Common myeloid progenitor, CD34-positive (primary cell): ENCODE data around the gene MED7.

Experiments used
- CTCF ChIA-PET: fragments of 350-600 bp; sonication (Branson Sonifier 250); formaldehyde crosslinking; loops from one replicate; lab custom pipeline; 2021; ENCODE audit warnings: antibody characterized with exemption; lab: Charles Lee
- POLR2A ChIA-PET: fragments of 350-600 bp; sonication (Branson Sonifier 250); formaldehyde crosslinking; loops from one replicate; lab custom pipeline; 2021; ENCODE audit warnings: antibody characterized with exemption; lab: Charles Lee
- DNase-seq, 3 donors: peaks; one replicate each; pipeline versions ENCODE4 v3.0.0 to v3.0.0-alpha.2; 2013
- H3K27ac ChIP-seq, 2 experiments: 1 replicate in 1 of 2; 2 replicates in 1 of 2; pipeline ENCODE4 v1.7.0; 2013; ENCODE audit warnings: inconsistent platforms in 2 of 2, low read length in 2 of 2, mild to moderate bottlenecking in 2 of 2, low read depth in 1 of 2, moderate library complexity in 1 of 2; ENCODE audit not compliant: severe bottlenecking in 2 of 2, insufficient read depth in 1 of 2, poor library complexity in 1 of 2
- H3K27me3 ChIP-seq, 5 experiments: replicated peaks in 2 of 5; 1 replicate in 3 of 5; 2 replicates in 2 of 5; pipeline versions ENCODE4 v1.6.1 to v1.7.0; 2013; ENCODE audit warnings: low read length in 4 of 5, mild to moderate bottlenecking in 2 of 5, moderate library complexity in 2 of 5, inconsistent platforms in 1 of 5; ENCODE audit not compliant: insufficient read depth in 5 of 5, control insufficient read depth in 4 of 5
- H3K36me3 ChIP-seq, 4 experiments: 1 replicate in 2 of 4; 2 replicates in 2 of 4; pipeline versions ENCODE4 v1.6.1 to v1.7.0; 2013; ENCODE audit warnings: low read length in 3 of 4, control low read depth in 1 of 4, mild to moderate bottlenecking in 1 of 4; ENCODE audit not compliant: control insufficient read depth in 4 of 4, insufficient read depth in 4 of 4
- H3K4me1 ChIP-seq, 4 experiments: 1 replicate in 3 of 4; 2 replicates in 1 of 4; pipeline versions ENCODE4 v1.6.1 to v1.7.1; 2013; ENCODE audit warnings: low read length in 3 of 4, mild to moderate bottlenecking in 3 of 4, control low read depth in 1 of 4, inconsistent platforms in 1 of 4, moderate library complexity in 1 of 4; ENCODE audit not compliant: control insufficient read depth in 4 of 4, insufficient read depth in 4 of 4; ENCODE audit errors: control extremely low read depth in 1 of 4
- H3K4me3 ChIP-seq, 7 experiments: 1 replicate in 4 of 7; 2 replicates in 3 of 7; pipeline versions ENCODE4 v1.5.1 to v1.7.0; 2013; ENCODE audit warnings: mild to moderate bottlenecking in 7 of 7, low read length in 6 of 7, moderate library complexity in 6 of 7, inconsistent platforms in 2 of 7, low read depth in 2 of 7, control low read depth in 1 of 7; ENCODE audit not compliant: insufficient read depth in 4 of 7, control insufficient read depth in 1 of 7; ENCODE audit errors: extremely low read depth in 1 of 7
- H3K9me3 ChIP-seq, 5 experiments: 1 replicate in 4 of 5; 2 replicates in 1 of 5; pipeline versions ENCODE4 v1.6.1 to v1.7.1; 2013; ENCODE audit warnings: low read length in 4 of 5, mild to moderate bottlenecking in 2 of 5, inconsistent platforms in 1 of 5, low read depth in 1 of 5, moderate library complexity in 1 of 5; ENCODE audit not compliant: control insufficient read depth in 4 of 5, insufficient read depth in 2 of 5; ENCODE audit errors: control extremely low read depth in 1 of 5
- WGBS: methylation state at CpG from one replicate; pipeline ENCODE4 v1.1.5; 2013; ENCODE audit not compliant: insufficient coverage; 5-methylcytosine and 5-hydroxymethylcytosine counted together

Gene MED7

DNA sequence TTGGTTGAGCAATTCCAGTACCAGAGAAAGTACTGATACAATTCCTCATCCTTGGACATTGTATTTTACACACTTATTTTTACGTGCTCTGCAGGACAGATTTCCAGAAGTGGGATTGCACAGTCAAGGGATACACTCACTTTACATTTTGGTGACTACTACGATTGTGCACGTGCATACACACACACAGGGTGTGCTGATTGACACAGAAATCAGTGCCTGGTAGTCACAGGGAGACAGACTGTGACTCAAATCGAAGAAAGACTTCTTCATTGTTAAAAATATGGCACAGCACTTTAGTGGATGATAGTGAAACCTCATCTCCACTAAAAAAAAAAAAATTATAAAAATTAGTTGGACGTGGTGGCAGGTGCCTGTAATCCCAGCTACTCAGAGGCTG is 21.9 kb upstream of the MED7 start:
- CTCF ChIA-PET, result interaction anchor here (0.6 kb wide), 1 partner anchor 73 kb away, joined by 4 read pairs; no protein-coding TSS in a partner anchor
- no peaks in the 10 kb centered on the region for H3K4me1 ChIP-seq
- no peaks in the 10 kb centered on the region for H3K9me3 ChIP-seq
- H3K4me3 ChIP-seq, result no peak overlapping the region
- no peaks in the 10 kb centered on the region for H3K27me3 ChIP-seq
- H3K36me3 ChIP-seq, result no peaks in the 10 kb centered on the region
- no peak overlapping the region for H3K27ac ChIP-seq
- DNase-seq, result no peak
- POLR2A ChIA-PET, result no interaction called here
- WGBS, result 100% methylated on average over 3 of the region's 5 CpGs

DNA sequence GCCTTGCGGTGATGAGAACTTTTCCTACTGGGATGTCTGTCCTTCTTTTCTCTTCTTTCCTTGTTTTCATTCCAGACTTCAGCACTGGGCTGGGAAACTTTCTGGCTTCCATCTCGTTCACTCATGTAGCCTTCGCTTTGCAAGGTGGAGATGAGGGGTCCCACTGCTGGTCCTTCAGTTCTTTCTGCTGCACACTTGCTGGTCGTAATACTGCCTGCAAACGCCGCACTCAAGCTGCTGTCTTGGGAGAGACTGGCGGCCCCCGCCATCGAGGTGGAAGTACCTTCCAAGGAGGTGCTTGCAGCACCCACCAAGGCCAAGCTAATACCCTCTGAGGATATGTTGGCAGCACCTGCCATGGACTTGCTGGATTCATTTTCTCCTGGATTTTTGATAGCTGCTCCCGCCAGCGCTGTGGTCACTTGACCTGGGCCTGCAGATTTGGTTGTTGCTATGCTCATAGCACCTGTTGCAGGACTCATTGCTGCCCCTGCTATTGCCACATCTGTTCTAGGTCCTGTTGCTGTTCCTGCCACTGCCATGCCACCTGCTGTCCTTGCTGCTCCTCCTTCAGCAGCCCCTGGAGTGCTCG is 20.4 kb upstream of the MED7 start:
- no peaks in the 10 kb centered on the region for H3K27me3 ChIP-seq
- WGBS, result 97% methylated on average over 12 of the region's 12 CpGs
- H3K9me3 ChIP-seq, result no peaks in the 10 kb centered on the region
- CTCF ChIA-PET, result interaction anchor here (3.5 kb wide), 1 partner anchor 15 kb away, joined by 13 read pairs; no protein-coding TSS in a partner anchor
- H3K4me1 ChIP-seq, result no peaks in the 10 kb centered on the region
- no peak for DNase-seq
- POLR2A ChIA-PET, result no interaction called here
- no peak overlapping the region for H3K27ac ChIP-seq
- no peaks in the 10 kb centered on the region for H3K36me3 ChIP-seq
- H3K4me3 ChIP-seq, result no peak overlapping the region

DNA sequence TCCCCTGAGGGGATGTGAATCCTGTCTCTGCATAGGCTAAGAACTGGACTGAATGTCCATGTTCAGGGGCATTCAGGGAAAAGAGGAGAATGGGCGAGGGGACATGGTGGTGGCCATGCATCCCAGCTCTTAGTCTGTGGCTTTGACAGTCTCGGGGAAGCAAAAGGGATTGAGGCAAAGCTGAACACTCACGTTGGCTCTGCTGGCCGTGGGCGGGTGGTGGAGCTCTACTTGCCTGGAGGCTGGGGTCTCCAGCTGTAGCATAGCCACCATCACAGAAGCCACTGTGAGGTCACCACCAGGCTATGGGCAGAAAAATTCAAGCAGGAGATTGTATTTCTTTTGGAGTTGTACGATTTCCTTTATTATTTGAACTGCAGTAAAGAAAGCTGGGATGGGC is 19.3 kb upstream of the MED7 start:
- H3K4me3 ChIP-seq, result no peak overlapping the region
- no peak for DNase-seq
- H3K9me3 ChIP-seq, result no peaks in the 10 kb centered on the region
- no peaks in the 10 kb centered on the region for H3K27me3 ChIP-seq
- WGBS, result 93% methylated on average over 6 of the region's 6 CpGs
- no peak overlapping the region for H3K27ac ChIP-seq
- ChIA-PET POLR2A (no interaction called here), CTCF (interaction anchor here (3.5 kb wide), 1 partner anchor 14 kb away, joined by 13 read pairs; no protein-coding TSS in a partner anchor)
- no peaks in the 10 kb centered on the region for H3K4me1 ChIP-seq
- no peaks in the 10 kb centered on the region for H3K36me3 ChIP-seq

- no peaks in the 10 kb centered on the region for H3K27me3 ChIP-seq
- H3K4me1 ChIP-seq, result no peaks in the 10 kb centered on the region
- CTCF ChIA-PET, result no interaction called here
- WGBS, result 100% methylated on average over 4 of the region's 4 CpGs
- POLR2A ChIA-PET, result no interaction called here
- H3K9me3 ChIP-seq, result no peaks in the 10 kb centered on the region
- no peak overlapping the region for H3K27ac ChIP-seq
- no peak overlapping the region for H3K4me3 ChIP-seq
- no peaks in the 10 kb centered on the region for H3K36me3 ChIP-seq
- DNase-seq, result no peak
Observed at GRCh38 chr5:157160001-157160400, 17.3 kb upstream of the MED7 start.

- POLR2A ChIA-PET, result no interaction called here
- H3K4me1 ChIP-seq, result no peaks in the 10 kb centered on the region
- H3K27ac ChIP-seq, result no peak overlapping the region
- peak in 1 of 3 donors; percentile 28 for DNase-seq
- H3K27me3 ChIP-seq, result no peaks in the 10 kb centered on the region
- WGBS, result 91% methylated on average over 4 of the region's 6 CpGs
- no peak overlapping the region for H3K4me3 ChIP-seq
- CTCF ChIA-PET, result interaction anchor here (2.3 kb wide), 1 partner anchor 10 kb away, joined by 9 read pairs; no protein-coding TSS in a partner anchor
- no peaks in the 10 kb centered on the region for H3K36me3 ChIP-seq
- no peaks in the 10 kb centered on the region for H3K9me3 ChIP-seq
Observed at GRCh38 chr5:157159209-157159751, 16.6 kb upstream of the MED7 start.

DNA sequence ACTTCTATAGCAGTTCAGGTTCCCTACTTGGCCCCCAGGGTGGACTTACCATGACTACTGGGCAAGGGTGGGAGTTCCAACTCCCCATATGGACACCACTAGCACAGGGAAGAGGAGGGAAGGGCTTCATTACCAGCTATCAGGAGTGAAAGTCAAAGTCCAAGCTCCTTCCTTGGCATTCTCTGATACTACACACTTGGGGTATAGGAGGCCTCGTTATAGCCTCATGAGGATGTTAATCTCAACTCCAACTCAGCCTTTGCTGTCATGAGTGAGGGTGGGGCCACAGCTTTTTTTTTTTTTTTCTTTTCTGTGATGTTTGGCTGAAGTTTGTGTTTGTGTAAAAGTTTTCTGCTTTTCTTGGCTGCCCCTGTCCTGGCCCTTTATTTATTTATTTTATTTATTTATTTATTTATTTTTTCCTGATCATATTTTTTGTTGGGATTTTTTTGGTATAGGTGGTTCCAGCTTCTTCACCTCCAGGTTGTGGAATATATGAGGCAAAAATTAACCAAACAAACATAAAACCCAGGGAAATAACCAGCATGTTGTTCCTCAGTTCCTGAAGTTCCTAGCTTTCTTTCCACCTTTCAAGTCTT is 14.7 kb upstream of the MED7 start:
- WGBS, result no CpG with 5 or more reads among the region's 1 CpG
- POLR2A ChIA-PET, result interaction anchor here (0.7 kb wide), 1 partner anchor 63 kb away, joined by 3 read pairs; no protein-coding TSS in a partner anchor
- Histone ChIP-seq H3K36me3 (no peaks in the 10 kb centered on the region), H3K27ac (no peak overlapping the region), H3K9me3 (no peaks in the 10 kb centered on the region), H3K4me1 (no peaks in the 10 kb centered on the region), H3K4me3 (no peak overlapping the region), H3K27me3 (no peaks in the 10 kb centered on the region)
- CTCF ChIA-PET, result interaction anchor here (0.9 to 2.3 kb wide), 2 partner anchors 9 to 95 kb away, joined by 3 to 9 read pairs; no protein-coding TSS in a partner anchor
- no peak for DNase-seq

GRCh38 chr5:157155297-157155696 is 12.6 kb upstream of the MED7 start:
- H3K9me3 ChIP-seq, result no peaks in the 10 kb centered on the region
- H3K27me3 ChIP-seq, result no peaks in the 10 kb centered on the region
- H3K4me1 ChIP-seq, result no peaks in the 10 kb centered on the region
- no peak overlapping the region for H3K27ac ChIP-seq
- POLR2A ChIA-PET, result no interaction called here
- DNase-seq, result no peak
- no peak overlapping the region for H3K4me3 ChIP-seq
- H3K36me3 ChIP-seq, result no peaks in the 10 kb centered on the region
- CTCF ChIA-PET, result interaction anchor here (0.8 to 1.6 kb wide), 5 partner anchors 11 to 162 kb away, joined by 3 to 5 read pairs (median 3); partner anchors contain the start of gene GARIN3
- WGBS, result 93% methylated on average over 2 of the region's 3 CpGs
